Dendritic cell treated with granulocyte-macrophage colony-stimulating factor and Interleukin-4, amounts not matched to agents 40 ng/mL and 50 ng/mL, for 4 days (primary cell): ENCODE results near the gene EGFL7.

Source experiments
- H3K27ac Mint-ChIP-seq: one replicate; pipeline ENCODE4 v1.8.0; 2022; ENCODE audit warnings: mild to moderate bottlenecking, mixed read lengths
- H3K27me3 Mint-ChIP-seq: one replicate; pipeline ENCODE4 v1.8.0; 2022; ENCODE audit warnings: mild to moderate bottlenecking, mixed read lengths
- H3K36me3 Mint-ChIP-seq: one replicate; pipeline ENCODE4 v1.8.0; 2022; ENCODE audit warnings: low read depth, mixed read lengths
- H3K4me1 Mint-ChIP-seq: one replicate; pipeline ENCODE4 v1.8.0; 2022; ENCODE audit warnings: low read depth, mixed read lengths
- H3K4me3 Mint-ChIP-seq: one replicate; pipeline ENCODE4 v1.8.0; 2022; ENCODE audit warnings: mild to moderate bottlenecking, moderate library complexity, mixed read lengths
- H3K9me3 Mint-ChIP-seq: one replicate; pipeline ENCODE4 v1.8.0; 2022; ENCODE audit warnings: mixed read lengths
- intact Hi-C: fragments of 100-400 bp; cut with micrococcal nuclease; formaldehyde crosslinking; loops from one replicate; pipeline ENCODE4 v1.15.0; 2022

Gene EGFL7

GRCh38 chr9:136656795-136657611, 5.7 kb upstream of the EGFL7 start:
- Mint-ChIP-seq H3K9me3 (no peaks in the 10 kb centered on the region), H3K36me3 (no peaks in the 10 kb centered on the region), H3K4me3 (peak overlapping the region; percentile 53), H3K4me1 (peaks cover 35% of the 10 kb centered on the region), H3K27me3 (peaks cover 94% of the 10 kb centered on the region), H3K27ac (peak overlapping the region; percentile 6)
- intact Hi-C loops, result no loop called here

GRCh38 chr9:136657974-136658848, 4.5 kb upstream of the EGFL7 start:
- H3K4me3 Mint-ChIP-seq, result no peak overlapping the region
- intact Hi-C loops, result no loop called here
- peaks cover 35% of the 10 kb centered on the region for H3K4me1 Mint-ChIP-seq
- no peaks in the 10 kb centered on the region for H3K9me3 Mint-ChIP-seq
- peaks cover 100% of the 10 kb centered on the region for H3K27me3 Mint-ChIP-seq
- H3K27ac Mint-ChIP-seq, result peak overlapping the region; percentile 28
- no peaks in the 10 kb centered on the region for H3K36me3 Mint-ChIP-seq

DNA sequence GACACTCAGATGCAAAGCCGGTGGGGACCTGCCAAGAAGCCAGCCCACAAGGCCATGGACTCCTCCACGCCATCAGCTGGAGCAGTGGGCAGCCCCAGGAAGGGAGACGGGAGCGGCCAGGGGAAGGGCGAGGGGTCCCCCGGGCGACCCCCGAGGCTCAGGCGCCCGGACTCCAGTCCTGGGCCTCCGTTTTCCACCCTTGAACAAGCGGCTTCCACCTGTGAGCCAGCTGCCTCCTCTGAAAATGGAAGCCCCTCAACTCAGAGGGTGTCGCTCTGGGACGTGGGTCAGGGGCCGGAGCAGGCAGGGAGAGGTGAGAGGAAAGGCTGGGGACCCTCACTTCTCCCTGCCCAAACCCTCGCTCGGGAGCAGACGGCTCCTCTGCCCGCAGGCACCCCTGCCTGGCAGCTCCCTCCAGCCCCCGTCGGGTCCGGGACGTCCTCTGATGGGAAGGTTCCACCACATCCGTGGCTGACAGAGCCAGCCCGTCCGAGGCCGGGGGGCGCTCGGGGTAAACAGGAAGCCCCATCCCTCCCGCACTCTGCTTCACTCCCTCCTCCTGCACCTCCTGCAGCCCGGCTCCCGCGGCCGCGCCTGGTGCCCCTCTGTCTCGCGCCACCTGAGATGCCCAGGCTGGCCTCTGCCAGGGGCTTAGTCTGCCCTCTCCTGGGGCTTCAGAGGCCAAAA, 3.7 kb upstream of the EGFL7 start:
- Mint-ChIP-seq H3K27me3 (peaks cover 100% of the 10 kb centered on the region), H3K36me3 (no peaks in the 10 kb centered on the region), H3K27ac (peak overlapping the region; percentile 28), H3K4me3 (no peak overlapping the region), H3K4me1 (peaks cover 32% of the 10 kb centered on the region), H3K9me3 (no peaks in the 10 kb centered on the region)
- intact Hi-C loops, result no loop called here

- peaks cover 33% of the 10 kb centered on the region for H3K4me1 Mint-ChIP-seq
- peaks cover 100% of the 10 kb centered on the region for H3K27me3 Mint-ChIP-seq
- H3K9me3 Mint-ChIP-seq, result no peaks in the 10 kb centered on the region
- H3K36me3 Mint-ChIP-seq, result no peaks in the 10 kb centered on the region
- H3K4me3 Mint-ChIP-seq, result no peak overlapping the region
- intact Hi-C loops, result no loop called here
- no peak overlapping the region for H3K27ac Mint-ChIP-seq
Observed at GRCh38 chr9:136659861-136660784, 2.6 kb upstream of the EGFL7 start.

- intact Hi-C loops, result no loop called here
- H3K27ac Mint-ChIP-seq, result no peak overlapping the region
- peaks cover 26% of the 10 kb centered on the region for H3K4me1 Mint-ChIP-seq
- no peaks in the 10 kb centered on the region for H3K9me3 Mint-ChIP-seq
- no peaks in the 10 kb centered on the region for H3K36me3 Mint-ChIP-seq
- H3K4me3 Mint-ChIP-seq, result no peak overlapping the region
- H3K27me3 Mint-ChIP-seq, result peaks cover 94% of the 10 kb centered on the region
Observed at GRCh38 chr9:136660971-136661550, 1.7 kb upstream of the EGFL7 start.

DNA sequence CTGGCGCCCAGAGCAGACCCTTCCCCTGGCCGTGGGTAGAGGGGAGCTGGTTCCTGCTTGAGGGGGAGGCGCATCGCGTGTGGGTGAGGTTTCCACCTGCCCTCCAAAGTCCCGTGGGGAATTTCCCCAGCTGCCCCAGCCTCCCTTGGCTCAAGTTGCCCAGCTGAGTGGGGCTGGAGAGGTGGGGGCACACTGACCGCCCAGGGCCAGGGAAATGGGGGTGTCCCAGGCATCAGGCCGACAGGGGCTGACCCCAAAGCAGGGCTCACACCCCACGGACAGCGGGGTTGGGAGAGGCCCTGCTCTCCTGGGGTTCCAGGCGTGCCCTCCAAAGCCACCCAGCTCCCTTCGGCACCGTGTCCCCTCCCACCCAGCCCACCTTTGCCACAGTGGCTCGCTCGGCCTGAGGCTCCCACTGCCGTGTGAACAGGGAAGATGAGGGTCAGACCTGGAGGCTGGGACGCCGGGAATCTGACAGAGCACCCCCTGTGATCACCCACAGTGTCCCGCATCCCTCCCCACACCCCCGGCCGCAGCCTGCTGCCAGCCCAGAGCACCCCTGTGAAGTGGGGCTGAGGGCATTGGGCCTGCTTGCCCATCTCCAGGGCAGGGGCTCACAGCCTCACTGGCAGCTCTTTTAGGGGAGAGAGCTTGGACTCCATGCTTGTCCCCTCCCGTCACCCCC, 933 bp upstream of the EGFL7 start:
- Mint-ChIP-seq H3K4me1 (peaks cover 25% of the 10 kb centered on the region), H3K36me3 (no peaks in the 10 kb centered on the region)
- intact Hi-C loops, result no loop called here

DNA sequence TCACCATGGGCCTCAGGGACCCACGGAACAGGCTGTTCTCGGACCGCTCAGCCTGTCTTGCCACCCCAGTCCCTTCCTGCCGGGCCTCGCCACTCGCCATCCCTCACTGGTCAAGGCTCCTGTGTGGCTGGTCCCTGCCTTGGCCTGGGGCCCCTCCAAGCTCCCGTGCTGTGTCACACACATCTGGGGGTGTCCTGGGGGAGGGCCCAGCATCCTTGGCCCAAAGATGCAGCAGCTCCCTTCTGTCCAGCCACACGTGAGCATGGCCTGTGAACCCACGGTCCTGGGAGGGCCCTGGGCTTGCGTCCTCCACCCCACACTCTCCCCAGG, 425 bp upstream of the EGFL7 start:
- peaks cover 20% of the 10 kb centered on the region for H3K4me1 Mint-ChIP-seq
- intact Hi-C loops, result no loop called here

More for the DNA sequence above, 933 bp upstream of the EGFL7 start:
- Mint-ChIP-seq H3K4me3 (no peak overlapping the region), H3K27ac (no peak overlapping the region), H3K9me3 (no peaks in the 10 kb centered on the region), H3K27me3 (peaks cover 92% of the 10 kb centered on the region)

GRCh38 chr9:136664000-136664915, 1.5 kb downstream of the EGFL7 start:
- Mint-ChIP-seq H3K4me1 (peaks cover 12% of the 10 kb centered on the region), H3K9me3 (no peaks in the 10 kb centered on the region), H3K27me3 (peaks cover 92% of the 10 kb centered on the region), H3K36me3 (no peaks in the 10 kb centered on the region), H3K4me3 (no peak overlapping the region), H3K27ac (peak overlapping the region; percentile 40)
- intact Hi-C loops, result no loop called here

More for the DNA sequence above, 425 bp upstream of the EGFL7 start:
- no peaks in the 10 kb centered on the region for H3K9me3 Mint-ChIP-seq
- peaks cover 92% of the 10 kb centered on the region for H3K27me3 Mint-ChIP-seq
- H3K36me3 Mint-ChIP-seq, result no peaks in the 10 kb centered on the region
- no peak overlapping the region for H3K4me3 Mint-ChIP-seq
- no peak overlapping the region for H3K27ac Mint-ChIP-seq

GRCh38 chr9:136665111-136665703, 2.5 kb downstream of the EGFL7 start:
- intact Hi-C loops, result no loop called here
- peaks cover 12% of the 10 kb centered on the region for H3K4me1 Mint-ChIP-seq
- H3K4me3 Mint-ChIP-seq, result peak overlapping the region; percentile 72
- H3K9me3 Mint-ChIP-seq, result no peaks in the 10 kb centered on the region
- peak overlapping the region; percentile 40 for H3K27ac Mint-ChIP-seq
- H3K27me3 Mint-ChIP-seq, result peaks cover 92% of the 10 kb centered on the region
- H3K36me3 Mint-ChIP-seq, result no peaks in the 10 kb centered on the region

DNA sequence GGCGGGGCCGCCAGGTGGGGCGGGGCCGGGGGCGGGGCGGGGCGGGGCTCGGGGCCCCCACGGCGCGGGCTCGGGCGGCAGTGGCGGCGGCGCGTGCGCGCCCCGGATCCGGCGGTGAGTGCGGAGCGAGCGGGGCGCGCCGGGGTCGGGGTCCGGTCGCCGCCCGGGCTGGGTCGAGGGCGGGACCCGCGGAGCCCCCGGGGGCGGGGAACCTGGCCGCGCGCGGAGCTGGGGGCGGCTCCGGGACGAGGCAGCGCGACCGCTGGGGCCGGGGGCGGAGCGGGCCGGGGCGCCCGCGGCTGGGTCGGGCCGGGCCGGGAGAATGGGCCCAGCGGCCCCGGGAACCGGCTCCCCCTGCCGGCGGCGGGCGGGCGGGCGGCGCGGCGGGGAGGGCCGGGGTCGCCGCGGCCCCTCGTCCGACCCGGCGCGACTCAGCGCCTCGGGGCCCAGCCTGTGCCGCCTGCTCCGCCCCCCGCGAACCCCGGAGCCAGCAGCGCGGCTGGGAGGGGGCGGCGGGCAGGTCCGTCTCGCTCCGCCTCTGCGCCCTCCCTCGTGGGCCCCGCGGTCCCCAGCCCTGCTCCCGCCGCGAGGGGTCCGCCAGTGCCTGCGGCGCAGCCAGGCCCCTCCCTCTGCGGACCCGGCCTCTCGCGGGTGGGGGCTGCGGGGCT, 3.1 kb downstream of the EGFL7 start:
- Mint-ChIP-seq H3K27me3 (peaks cover 92% of the 10 kb centered on the region), H3K27ac (no peak overlapping the region), H3K4me3 (no peak overlapping the region), H3K36me3 (no peaks in the 10 kb centered on the region), H3K9me3 (no peaks in the 10 kb centered on the region), H3K4me1 (peaks cover 12% of the 10 kb centered on the region)
- intact Hi-C loops, result no loop called here
